GM18519 (cell line): ENCODE results near the gene NMUR2.

ENCODE experiments used
- ATAC-seq: cut with Tn5 transposase; IDR thresholded peaks from one replicate; pipeline ENCODE4 v1.9.1; 2021; ENCODE audit warnings: mild to moderate bottlenecking, moderate library complexity; ENCODE audit not compliant: unreplicated experiment, low FRiP score

The NMUR2 gene, protein sequence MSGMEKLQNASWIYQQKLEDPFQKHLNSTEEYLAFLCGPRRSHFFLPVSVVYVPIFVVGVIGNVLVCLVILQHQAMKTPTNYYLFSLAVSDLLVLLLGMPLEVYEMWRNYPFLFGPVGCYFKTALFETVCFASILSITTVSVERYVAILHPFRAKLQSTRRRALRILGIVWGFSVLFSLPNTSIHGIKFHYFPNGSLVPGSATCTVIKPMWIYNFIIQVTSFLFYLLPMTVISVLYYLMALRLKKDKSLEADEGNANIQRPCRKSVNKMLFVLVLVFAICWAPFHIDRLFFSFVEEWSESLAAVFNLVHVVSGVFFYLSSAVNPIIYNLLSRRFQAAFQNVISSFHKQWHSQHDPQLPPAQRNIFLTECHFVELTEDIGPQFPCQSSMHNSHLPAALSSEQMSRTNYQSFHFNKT

DNA sequence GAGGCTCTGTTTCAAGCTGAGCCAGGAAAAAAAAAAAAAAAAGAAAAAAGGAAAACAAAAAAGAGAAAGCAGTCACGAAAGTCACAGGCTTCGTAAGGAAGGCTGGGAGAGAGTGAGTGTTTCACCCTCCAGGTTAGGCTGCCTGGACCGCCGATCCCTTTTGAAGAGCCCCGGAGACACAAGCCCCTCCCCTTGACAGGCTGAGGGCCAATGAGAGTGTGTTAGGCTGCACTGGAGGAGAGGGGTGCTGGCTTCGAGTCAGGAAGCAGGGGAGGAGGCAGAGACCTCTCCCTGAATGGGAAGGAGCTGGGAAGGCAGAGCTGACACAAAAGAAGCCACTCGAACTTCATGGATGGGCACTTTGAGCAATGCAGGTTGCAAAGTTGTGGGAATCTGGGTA lies at the start of gene NMUR2:
TSS of gene NMUR2 (minus strand) at position 135 of the 400 bp plus-strand sequence. CDS start 166 bp downstream, outside the sequence.
- ATAC-seq, result no peak

DNA sequence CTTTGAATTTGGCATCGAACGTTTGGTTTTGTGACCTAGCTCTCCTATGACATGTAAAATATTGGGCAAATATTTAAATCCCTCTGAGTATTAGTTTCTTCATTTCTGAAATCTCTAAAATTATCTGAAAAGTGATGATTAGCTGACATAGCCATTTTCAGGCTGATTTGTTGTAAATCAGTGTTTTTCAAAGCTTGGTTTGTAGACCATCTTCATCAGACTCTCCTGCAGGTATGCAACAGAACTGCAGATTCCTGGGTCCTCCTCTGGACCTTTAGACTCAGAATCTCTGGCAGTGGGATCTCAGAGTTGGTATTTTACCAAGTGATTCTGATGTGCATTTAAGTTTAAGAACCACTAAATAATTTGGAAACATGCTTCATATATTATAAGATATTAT lies 38.9 kb upstream of the NMUR2 start:
- no peak for ATAC-seq

DNA sequence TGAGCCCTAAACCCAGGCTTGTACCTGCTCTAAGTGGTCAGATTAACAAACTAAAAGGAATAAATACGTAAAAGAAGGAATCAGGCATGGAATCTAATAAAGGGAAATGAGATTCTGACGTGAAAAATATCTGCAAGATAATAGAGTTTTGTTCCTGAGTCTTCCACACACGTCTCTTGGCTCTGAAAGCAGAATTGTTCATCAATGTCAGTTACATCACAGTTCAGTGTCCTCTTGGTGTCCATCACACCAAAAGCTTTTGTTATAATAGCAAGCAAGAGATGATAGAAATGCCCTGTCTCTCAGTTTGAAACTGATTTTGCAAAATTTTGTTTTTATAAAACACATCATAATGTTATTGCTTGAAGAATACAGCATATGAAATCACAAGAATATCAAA lies 34.7 kb upstream of the NMUR2 start:
- no peak for ATAC-seq

DNA sequence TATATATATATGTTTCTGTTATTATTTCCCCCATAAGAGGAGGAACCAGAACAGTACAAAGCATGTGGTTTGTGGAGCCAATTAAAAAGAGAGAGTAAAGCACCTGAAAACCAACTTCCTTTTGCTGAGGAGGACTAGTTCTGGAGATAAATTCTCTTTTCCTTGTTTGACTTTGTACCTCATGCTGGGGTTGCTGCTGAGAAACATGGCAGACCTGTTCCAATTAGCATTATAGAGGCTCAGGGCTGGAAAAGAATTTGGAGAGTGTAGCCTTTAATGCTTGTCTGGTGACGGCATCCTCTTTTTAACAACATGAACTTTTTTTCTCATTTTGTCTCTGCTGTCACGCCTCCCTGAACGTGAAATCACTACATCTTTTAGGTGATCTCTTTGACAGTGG lies 32.8 kb upstream of the NMUR2 start:
- ATAC-seq, result no peak

DNA sequence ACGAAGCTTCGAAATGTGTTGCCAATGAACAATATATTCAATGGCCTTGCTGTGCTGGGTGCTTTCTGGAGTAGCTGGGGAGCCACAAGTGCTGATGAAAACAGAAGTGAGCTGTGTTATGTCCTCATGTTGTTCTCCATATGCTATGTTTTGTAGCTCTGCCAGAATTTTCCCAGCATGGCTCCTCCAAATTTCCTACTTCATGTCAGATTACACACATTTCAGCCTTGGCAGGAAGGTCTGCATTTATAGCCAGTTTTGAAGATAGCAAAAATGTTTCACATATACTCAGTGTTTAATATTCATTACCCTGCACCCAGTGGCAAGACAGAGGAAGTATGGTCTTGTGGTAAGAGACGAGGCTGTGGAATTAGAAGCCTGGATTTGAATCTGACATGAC lies 22.6 kb upstream of the NMUR2 start:
- ATAC-seq, result no peak

DNA sequence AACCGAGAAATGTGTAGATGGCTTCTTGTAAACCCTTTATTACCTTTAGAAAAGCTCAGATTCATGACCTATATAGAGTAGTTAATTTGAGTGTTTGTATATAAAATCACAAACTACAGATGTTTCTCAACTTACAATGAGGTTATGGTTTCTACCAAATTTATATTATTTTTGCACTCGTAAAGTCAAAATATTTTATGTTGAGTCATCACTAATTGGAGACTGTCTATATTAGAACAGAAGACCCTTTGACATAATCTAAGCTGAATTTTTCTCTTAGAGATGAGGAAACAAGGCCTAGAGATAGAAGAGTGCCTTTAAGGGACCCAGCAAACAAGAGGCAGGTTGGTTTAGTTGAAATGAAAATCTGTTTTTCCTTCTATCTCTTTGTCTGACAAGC lies 20.0 kb upstream of the NMUR2 start:
- ATAC-seq, result no peak

DNA sequence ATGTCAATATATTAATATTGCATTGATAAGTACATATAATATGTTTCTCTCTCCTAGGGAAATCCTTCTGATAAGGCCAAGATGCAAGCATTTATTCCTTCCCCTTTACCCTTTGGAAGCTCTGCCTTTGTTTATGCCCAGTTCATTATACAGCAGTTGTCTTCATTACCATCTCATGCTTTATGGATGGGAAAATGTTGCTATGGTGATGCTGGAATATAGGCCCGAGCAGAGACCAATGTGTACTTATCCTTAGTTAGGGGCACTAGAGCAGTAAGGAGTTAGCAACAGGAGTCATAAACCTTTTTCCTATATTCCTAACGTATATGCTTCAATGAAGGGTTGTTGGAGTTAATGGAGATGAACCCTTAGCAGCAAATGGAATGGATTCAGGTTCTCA lies 19.4 kb upstream of the NMUR2 start:
- ATAC-seq, result no peak

DNA sequence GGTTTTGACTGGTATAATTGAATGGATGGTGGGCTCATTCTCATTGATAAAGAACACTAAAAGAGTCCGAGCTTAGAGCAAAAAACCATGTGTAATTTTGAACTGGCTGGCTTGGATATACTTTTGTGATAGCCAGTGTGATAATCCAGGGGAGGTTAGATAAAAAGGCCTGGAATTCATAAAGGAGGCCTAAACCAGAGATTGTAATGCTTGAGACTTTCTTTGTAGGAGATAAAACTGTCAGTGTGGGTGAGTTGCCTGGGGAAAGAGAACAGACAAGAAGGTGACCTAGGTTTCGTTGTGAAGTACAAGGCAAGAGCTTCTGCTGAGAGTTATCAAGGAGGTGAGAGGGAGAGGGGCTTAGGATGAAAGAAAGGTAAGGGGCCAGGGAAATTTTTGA lies 17.0 kb upstream of the NMUR2 start:
- ATAC-seq, result no peak

DNA sequence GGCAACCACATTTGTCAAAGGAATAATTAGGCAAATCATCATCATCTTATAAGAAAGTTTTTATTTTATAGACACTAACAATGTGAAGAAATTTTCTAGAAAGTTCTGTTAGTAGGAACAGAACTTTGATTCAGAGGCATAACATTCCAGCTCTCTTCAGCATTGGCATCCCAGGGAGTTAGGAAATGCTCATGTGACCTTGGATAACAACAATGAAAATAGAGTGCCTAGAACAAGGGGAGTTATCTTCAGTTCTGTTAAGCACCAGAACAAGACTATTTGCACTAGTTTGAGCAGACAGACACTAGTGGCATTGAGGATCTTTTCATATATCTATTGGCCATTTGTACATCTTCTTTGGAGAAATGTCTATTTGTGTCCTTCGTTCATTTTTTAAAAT lies 7.0 kb upstream of the NMUR2 start:
- ATAC-seq, result no peak

DNA sequence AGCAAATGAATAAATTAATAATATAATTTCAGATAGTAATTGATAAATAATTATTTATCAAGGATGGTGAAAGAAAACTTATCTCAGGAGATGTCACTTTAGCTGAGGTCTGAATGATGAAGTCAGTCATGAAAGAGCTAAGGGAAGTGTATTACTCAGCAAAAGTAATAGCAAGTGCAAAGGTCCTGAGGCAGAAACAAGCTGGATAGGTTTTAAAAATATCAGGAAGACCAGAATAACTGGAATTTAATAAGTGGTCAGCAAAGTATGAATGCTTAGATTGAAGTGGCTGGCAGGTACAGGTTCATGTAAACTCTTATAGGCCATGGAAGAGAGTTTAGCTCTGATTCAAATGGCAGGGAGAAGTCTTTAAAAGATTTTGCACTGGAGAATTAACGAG lies 1.0 kb upstream of the NMUR2 start:
- ATAC-seq, result no peak

DNA sequence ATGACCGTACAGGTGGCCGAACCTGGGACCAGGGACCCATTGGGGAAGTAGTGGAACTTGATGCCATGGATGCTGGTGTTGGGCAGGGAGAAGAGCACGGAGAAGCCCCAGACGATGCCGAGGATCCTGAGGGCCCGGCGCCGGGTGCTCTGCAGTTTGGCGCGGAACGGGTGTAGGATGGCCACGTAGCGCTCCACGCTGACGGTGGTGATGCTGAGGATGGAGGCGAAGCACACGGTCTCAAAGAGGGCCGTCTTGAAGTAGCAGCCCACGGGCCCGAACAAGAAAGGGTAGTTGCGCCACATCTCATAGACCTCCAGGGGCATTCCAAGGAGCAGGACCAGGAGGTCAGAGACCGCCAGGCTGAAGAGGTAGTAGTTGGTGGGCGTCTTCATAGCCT lies 585 bp downstream of the NMUR2 start:
- ATAC-seq, result no peak

DNA sequence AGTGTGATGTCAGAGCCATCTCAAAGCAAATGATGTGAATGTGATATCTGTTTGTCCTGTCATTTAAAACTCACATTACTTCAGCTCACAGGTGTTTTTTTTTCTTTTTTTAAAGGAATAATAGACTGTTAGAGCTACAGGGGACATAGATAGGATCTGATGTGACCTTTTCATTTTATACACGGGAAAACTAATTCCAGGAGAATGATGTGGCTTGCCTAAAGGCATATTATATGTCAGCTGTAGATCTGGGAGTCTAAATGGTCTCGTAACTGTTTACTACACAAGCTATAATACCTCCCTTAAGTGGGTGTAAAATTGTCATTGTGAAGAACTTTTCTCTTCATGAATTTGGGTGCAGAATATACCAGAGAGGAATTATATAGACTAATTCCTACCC lies 2.0 kb downstream of the NMUR2 start:
- no peak for ATAC-seq

DNA sequence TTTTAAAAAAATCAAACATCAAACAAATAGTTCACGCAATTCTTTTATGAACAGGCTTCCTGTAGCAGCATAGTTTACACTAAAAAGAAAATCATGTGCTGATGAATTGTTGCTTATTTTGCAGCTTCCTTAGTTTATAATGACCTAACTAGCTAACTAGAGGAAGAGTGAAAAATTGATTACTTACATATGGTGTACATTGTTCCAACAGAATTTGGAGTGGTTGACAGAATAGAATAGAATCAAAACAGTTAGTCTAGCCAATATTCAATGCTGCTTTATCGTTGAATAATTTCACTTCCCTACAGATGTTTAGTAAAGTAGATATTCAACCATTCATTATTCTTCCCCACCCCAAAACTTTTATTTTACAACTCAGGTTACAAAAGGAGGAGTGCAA lies 4.2 kb downstream of the NMUR2 start:
- ATAC-seq, result no peak

DNA sequence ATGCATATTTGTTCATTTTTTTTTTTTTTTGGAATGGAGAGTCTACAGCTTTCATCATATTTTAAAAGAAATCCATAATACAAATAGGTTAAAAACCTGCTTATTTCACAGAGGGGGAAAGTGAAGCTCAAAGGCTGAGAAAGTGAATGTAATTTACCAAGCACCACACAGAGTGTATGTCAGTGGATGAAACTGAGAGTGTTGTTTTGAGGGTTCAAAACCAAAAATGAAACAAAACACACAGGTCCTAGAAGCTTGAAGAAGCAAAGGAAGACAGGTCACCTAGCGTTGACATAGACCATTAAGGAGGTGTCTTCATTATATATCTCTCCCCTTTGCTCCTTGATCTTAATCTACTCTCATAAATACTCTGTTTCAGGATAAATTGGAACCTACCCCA lies 7.5 kb downstream of the NMUR2 start:
- peak; percentile 95 for ATAC-seq

DNA sequence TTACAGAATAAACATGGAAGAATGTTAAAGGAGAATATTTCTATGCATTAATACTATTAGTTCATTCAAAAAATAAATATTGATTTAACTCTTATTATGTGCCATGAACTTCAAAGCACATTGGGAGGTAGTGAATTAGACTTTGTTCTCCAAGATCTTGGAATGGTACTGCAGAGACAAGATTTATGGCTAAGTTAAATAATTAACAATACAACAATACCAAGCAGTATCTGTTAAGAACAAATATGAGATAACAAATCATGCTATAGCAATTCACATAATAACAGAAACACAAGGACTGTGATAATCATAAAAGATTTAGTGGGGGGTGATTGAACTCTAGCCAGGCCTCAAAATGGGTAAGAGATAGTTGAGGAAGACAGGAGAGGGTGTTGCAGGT lies 11.6 kb downstream of the NMUR2 start:
- no peak for ATAC-seq

DNA sequence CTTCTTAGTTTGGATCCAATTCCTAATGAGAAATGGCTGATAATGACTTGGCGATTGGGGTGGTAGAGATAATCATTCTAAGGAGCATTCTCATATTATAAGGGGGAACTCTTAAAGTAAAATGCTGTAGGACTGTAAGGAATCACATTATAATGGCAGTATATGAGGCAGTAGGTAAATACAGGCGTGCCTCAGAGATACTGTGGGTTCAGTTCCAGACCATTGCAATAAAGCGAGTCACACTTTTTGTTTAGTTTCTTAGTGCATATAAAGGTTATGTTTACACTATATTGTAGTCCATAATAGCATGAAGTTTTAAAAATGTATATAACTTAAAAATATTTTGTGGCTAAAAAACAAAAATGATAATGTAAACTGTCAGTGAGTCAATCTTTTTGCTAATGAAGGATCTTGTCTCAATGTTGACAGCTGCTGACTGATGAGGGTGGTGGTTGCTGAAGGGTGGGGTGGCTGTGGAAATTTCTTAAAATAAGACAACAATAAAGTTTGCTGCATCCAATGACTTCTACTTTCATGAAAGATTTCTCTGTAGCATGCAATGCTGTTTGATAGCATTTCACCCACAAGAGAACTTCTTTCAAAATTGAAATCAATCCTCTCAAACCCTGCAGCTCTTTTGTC lies 15.8 kb downstream of the NMUR2 start:
- no peak for ATAC-seq

DNA sequence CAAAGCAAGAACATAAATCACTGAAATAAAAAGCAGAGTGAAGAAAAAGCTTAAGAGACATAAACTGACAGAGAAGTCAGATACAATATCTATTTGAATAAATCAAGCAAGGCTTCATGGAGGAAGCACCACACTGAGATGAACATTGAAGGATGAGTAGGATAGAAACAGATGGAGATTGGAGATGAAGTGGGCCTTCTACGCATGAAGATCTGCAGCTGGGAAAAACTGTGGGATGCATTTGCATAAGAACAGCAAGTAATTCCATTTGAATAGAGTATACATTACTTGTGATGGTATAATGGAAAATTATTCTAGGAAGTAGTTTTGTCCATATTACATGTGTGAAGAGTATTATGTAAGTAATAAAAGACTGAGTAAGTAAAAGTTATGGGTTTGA lies 16.5 kb downstream of the NMUR2 start:
- no peak for ATAC-seq

DNA sequence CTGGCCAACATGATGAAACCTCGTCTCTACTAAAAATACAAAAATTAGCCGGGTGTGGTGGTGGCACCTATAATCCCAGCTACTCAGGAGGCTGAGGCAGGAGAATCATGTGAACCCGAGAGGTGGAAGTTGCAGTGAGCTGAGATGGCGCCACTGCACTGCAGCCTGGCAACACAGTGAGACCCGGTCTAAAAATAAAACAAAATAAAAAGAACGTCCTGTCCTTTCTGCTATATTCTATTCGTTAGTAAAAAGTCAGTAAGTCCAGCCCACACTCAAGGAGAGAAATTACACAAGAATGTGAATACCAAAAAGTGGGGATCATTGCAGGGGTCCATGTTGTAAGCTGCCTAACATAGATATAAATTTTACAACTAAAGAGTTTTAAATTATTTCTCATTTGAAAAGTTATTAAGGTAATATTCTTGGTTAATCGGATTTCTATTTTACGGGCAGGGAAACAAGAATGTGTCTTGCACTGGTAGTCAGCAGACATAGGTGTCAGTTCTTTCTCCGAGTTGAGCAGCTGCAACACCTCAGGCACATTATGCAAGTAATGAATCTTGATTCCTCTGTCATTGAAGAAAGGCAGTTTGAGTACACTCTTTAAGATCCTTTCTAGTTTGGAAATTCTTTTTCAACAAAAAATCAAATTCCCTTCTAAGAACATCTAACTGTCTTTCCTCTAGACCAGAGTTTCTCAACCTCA lies 24.5 kb downstream of the NMUR2 start:
- ATAC-seq, result no peak

DNA sequence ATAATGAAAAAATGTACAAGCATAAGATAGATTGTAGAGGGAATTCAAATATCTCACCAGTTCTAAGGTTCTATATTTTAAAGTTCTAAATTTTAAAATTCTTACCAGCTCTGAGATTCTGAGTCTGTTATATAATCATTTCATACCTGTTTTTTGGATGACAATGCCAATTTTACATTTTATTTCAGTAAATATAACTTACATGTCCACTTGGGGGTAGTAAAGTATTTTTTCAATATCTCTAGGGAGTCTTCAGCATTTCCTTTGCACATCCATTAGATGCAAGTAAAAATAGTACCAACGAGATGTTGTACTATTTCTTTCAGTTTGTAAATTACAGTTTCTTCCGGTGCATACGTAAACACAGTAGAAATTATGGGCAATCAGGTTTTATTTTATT lies 25.7 kb downstream of the NMUR2 start:
- no peak for ATAC-seq

DNA sequence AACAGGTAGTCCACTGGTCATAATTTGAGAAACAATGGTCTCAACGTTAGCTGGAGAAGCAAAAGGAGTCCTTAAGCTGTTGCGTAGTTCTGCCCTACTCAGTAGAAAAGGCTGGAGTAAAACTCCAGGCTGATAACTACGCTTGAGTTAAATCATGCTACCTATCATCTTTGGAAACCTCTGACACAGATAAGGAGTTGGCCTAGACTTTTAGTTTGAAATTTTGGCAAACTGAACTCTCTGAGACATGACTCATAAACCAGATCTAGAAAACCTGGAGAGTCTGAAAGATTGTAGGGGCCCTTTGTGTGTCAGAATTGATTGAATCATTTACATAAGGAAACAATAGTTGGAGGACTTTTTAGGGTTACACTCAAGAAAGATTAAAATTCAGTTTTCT lies 26.3 kb downstream of the NMUR2 start:
- no peak for ATAC-seq

DNA sequence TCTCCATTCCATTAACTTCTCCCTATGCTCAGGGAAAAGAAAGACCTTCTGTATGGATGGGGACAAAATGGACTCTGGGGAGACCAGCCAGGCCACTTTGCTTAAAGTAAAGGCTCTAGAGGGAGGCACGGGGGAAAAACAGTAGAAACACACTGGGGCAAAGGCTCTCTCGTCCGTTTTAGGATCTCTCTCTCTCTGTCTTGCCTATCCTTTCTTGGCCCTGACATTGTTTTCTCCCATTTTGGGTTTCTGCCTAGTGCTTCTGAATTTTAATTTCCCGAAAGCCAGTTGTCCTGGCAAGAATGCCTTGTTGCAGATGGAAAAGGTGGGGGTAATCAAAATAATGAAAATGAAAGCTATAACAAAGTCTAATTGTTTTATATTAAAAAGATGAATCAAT lies 28.2 kb downstream of the NMUR2 start:
- no peak for ATAC-seq
